Colonic mucosa (tissue), 4 donors: ENCODE measurements around the gene RPS2. TPM values are rescaled to one million over a fixed set of nuclear protein-coding genes. Genes with fewer than 3 reads are reported as not detected.

ENCODE experiments used
- DNase-seq: peaks from one replicate; pipeline ENCODE4 v3.0.0-alpha.2; 2020
- H3K27ac ChIP-seq: fragments of 200-600 bp; one replicate; pipeline ENCODE4 v1.8.0; 2021
- H3K27me3 ChIP-seq: fragments of 200-600 bp; one replicate; pipeline ENCODE4 v1.8.0; 2021
- H3K36me3 ChIP-seq: fragments of 200-600 bp; one replicate; pipeline ENCODE4 v1.8.0; 2021
- H3K4me1 ChIP-seq: fragments of 200-600 bp; one replicate; pipeline ENCODE4 v1.8.0; 2021; ENCODE audit warnings: mild to moderate bottlenecking
- H3K4me3 ChIP-seq: fragments of 200-600 bp; one replicate; pipeline ENCODE4 v1.8.0; 2021
- H3K9ac ChIP-seq, 2 donors: one replicate each; pipeline ENCODE4 v1.7.0; 2013; ENCODE audit warnings: control low read depth in 2 of 2, low read depth in 2 of 2, low read length in 2 of 2
- H3K9me3 ChIP-seq: fragments of 200-600 bp; one replicate; pipeline ENCODE4 v1.8.0; 2021
- CTCF ChIP-seq: fragments of 200-600 bp; IDR thresholded peaks from one replicate; pipeline ENCODE4 v1.8.0; 2022; ENCODE audit warnings: antibody characterized with exemption, mild to moderate bottlenecking
- intact Hi-C: fragments of 100-400 bp; cut with DNase I; formaldehyde crosslinking; loops from one replicate; pipeline ENCODE4 v1.14.1; 2022
- total RNA-seq, 2 donors: library from RNA; stranded (reverse); fragmentation: NEBNext Ultra II Directional in 1 of 2; extraction: Animal tissue kit (Norgen Biotek cat#: 25700) in 1 of 2; gene quantifications; one replicate each; pipeline ENCODE4 v1.2.1, GENCODE V29; 2021
- donor health status: healthy.
- donor health status: DM: no; HTN: no; CAD: no.
- donor health status: DM: no; HTN: no; CAD: no.

RPS2 gene
- total RNA-seq, 2 donors from 2014 or later, result 1,996 to 2,736 TPM

GRCh38 chr16:2004795-2005517 is 40.3 kb upstream of the RPS2 start:
- Histone ChIP-seq H3K4me1 (peaks cover 29% of the 10 kb centered on the region), H3K9ac (no peak overlapping the region), H3K4me3 (no peak overlapping the region), H3K36me3 (peaks cover 20% of the 10 kb centered on the region), H3K27me3 (no peaks in the 10 kb centered on the region), H3K9me3 (no peaks in the 10 kb centered on the region), H3K27ac (no peak overlapping the region)
- no peak for TF ChIP-seq CTCF
- DNase-seq, result no peak
- intact Hi-C loops, result no loop called here

GRCh38 chr16:2003827-2004641 is 39.4 kb upstream of the RPS2 start:
- intact Hi-C loops, result no loop called here
- peaks cover 29% of the 10 kb centered on the region for H3K36me3 ChIP-seq
- H3K9ac ChIP-seq, result peak overlapping the region in 1 of 2 donors; percentile 64

GRCh38 chr16:2003231-2003826 is 38.7 kb upstream of the RPS2 start:
- Histone ChIP-seq H3K9ac (no peak overlapping the region), H3K4me1 (peaks cover 29% of the 10 kb centered on the region), H3K9me3 (no peaks in the 10 kb centered on the region), H3K4me3 (no peak overlapping the region), H3K27me3 (no peaks in the 10 kb centered on the region), H3K27ac (peak overlapping the region; percentile 23), H3K36me3 (peaks cover 36% of the 10 kb centered on the region)
- no peak for TF ChIP-seq CTCF
- intact Hi-C loops, result no loop called here
- no peak for DNase-seq

More at GRCh38 chr16:2003827-2004641, 39.4 kb upstream of the RPS2 start:
- no peak overlapping the region for H3K4me3 ChIP-seq
- no peaks in the 10 kb centered on the region for H3K27me3 ChIP-seq
- H3K9me3 ChIP-seq, result no peaks in the 10 kb centered on the region
- peak; percentile 96 for TF ChIP-seq CTCF
- peak; percentile 93 for DNase-seq
- peaks cover 29% of the 10 kb centered on the region for H3K4me1 ChIP-seq
- peak overlapping the region; percentile 23 for H3K27ac ChIP-seq

GRCh38 chr16:2002406-2003230 is 38.0 kb upstream of the RPS2 start:
- Histone ChIP-seq H3K9ac (no peak overlapping the region), H3K27me3 (no peaks in the 10 kb centered on the region), H3K27ac (no peak overlapping the region), H3K36me3 (peaks cover 41% of the 10 kb centered on the region), H3K9me3 (no peaks in the 10 kb centered on the region), H3K4me1 (peaks cover 21% of the 10 kb centered on the region), H3K4me3 (no peak overlapping the region)
- intact Hi-C loops, result no loop called here
- DNase-seq, result no peak
- TF ChIP-seq CTCF, result no peak
